GM19238 (cell line): ENCODE data around the gene SMG1.
"Not testable (repeated sequence)": the region's sequence is repeated elsewhere in the genome, so short reads cannot be mapped to it uniquely, and the experiment has no call there.

Source experiments
- DNase-seq: peaks from one replicate; pipeline ENCODE4 v3.0.0; 2011; ENCODE audit warnings: low spot score; ENCODE audit not compliant: insufficient read length

SMG1 gene

GRCh38 chr16:18933501-18933900 lies 7.3 kb upstream of the SMG1 start:
- no peak for DNase-seq

- no peak for DNase-seq
These were observed 6.2 kb upstream of the SMG1 start for GRCh38 chr16:18932243-18932987.

GRCh38 chr16:18931756-18932155 lies 5.5 kb upstream of the SMG1 start:
- no peak for DNase-seq

DNA sequence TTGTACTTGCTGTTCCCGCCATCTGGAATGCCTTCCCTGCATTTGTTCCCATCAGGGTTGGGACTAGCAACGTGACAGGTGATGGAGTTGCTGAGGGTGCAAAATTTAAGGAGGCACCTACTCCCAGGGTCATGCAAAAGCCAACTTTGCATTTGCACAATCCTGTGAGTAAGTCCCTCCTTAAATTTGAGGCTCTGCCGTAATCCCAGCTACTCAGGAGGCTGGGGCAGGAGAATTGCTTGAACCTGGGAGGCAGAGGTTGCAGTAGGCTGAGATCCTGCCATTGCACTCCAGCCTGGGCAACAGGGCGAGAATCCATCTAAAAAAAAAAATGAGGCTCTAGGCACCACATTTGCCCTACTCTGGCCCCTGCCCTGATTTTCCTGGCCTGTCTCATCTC lies 3.9 kb upstream of the SMG1 start:
- DNase-seq = not testable (repeated sequence)

GRCh38 chr16:18928073-18928472 lies 1.9 kb upstream of the SMG1 start:
- not testable (repeated sequence) for DNase-seq

DNA sequence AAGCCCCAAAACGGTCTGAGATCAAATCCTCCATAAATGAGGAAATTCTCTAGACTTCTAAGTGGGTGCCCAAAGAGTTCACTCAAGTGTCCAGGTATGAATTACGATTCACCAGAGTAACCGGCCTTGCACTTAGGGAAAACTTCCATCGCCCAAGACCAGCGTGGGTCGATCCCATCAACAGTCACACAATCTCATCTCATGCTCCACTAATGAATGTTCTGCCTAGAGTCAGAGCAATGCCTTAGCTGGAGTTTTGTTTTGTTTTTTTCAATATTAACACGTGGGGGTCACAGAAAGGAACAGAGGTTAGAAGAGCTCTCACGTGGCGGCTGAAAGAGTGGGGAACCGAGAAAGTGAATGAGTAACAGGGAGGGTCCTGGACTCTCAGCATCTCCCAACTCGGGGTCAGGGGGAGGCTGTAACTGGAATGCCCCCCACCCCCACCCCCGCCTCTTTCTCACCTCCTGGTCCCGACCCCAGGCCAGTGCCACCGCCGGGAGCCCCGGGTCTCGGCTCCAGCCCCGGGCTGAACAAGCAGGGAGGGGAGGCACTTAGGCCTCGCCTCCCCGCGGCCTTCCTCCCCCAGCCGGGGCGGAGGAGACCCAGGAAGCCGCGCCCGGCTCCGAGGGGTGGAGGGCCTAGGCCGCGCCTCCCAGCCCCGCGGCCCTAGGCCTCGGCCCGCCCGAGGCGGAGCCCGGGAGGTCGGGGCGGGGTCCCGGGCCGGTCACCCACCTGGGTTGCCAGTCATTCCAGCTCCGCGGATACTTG lies 808 bp downstream of the SMG1 start:
- DNase-seq = not testable (repeated sequence)

- DNase-seq = not testable (repeated sequence)
These were observed 2.3 kb downstream of the SMG1 start for GRCh38 chr16:18923935-18924334.

GRCh38 chr16:18923124-18923523 lies 3.1 kb downstream of the SMG1 start:
- DNase-seq = not testable (repeated sequence)

GRCh38 chr16:18909585-18909984 lies 16.6 kb downstream of the SMG1 start:
- not testable (repeated sequence) for DNase-seq

DNA sequence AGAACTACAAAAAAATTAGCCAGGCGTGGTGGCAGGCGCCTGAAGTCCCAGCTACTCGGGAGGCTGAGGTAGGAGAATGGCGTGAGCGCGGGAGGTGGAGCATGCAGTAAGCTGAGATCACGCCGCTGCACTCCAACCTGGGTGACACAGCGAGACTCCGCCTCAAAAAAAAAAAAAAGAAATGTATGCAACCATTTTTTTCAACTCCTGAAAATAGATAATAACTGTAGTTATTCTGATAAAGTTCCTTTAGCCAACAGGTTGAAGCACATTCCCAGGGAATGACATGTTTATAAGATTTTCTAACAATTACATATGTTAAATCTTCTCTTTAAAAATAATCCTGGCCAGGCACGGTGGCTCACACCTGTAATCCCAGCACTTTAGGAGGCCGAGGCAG lies 17.5 kb downstream of the SMG1 start:
- DNase-seq = not testable (repeated sequence)

DNA sequence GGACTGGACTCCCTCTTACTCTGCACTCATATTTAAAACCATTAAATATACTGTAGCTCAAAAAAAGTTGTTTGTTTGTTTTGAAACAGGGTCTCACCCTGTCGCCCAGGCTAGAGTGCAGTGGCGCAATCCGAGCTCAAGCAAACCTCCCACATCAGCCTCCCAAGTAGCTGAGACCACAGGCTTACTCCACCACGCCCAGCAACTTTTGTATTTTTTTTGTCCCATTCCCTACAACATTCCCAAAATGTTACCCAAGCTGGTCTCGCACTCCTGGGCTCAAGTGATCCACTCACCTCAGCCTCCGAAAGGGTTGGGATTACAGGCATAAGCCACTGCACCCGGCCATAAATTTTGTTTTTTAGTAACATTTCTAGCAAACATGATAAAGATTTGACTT lies 23.4 kb downstream of the SMG1 start:
- DNase-seq = not testable (repeated sequence)

DNA sequence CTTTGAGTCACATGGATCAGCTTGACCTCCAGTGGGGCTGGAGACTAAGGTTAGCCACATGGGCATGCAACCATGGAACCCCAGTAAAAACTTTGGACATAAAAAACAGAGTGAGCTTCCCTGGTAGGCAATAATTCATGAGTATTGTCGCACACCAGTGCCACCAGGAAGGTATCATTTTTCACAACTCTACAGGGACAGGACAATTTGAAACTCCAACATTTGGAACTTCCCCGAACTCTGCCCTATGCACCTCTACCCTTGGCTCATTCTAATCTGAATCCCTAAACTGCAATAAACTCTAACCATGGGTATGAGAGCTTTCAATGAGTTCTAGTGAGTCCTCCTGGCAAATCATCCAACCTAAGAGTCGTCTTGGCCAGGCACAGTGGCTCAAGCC lies 24.2 kb downstream of the SMG1 start:
- DNase-seq = not testable (repeated sequence)

- not testable (repeated sequence) for DNase-seq
These were observed 25.0 kb downstream of the SMG1 start for GRCh38 chr16:18901194-18901593.

- DNase-seq = not testable (repeated sequence)
These were observed 41.8 kb downstream of the SMG1 start for GRCh38 chr16:18884456-18884855.

GRCh38 chr16:18877734-18878133 lies 48.5 kb downstream of the SMG1 start:
- DNase-seq = not testable (repeated sequence)

DNA sequence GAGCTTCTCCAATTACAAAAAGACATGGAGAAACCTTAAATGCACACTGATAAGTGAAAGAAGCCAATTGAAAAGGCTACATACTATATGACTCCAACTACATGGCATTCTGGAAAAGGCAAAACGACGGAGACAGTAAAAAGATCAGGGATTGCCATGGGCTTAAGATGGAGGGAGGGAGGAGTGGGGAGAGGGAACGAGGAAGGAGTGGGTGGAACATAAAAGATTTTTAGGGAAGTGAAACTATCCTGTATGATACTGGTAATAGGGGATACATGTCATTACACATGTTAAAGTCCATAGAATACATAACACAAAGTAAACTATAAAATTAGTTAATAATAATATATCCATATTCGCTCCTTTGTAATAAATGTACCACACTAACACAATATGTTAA lies 48.9 kb downstream of the SMG1 start:
- DNase-seq = not testable (repeated sequence)

GRCh38 chr16:18876301-18876700 lies 49.9 kb downstream of the SMG1 start:
- DNase-seq = not testable (repeated sequence)

- DNase-seq = not testable (repeated sequence)
These were observed 57.0 kb downstream of the SMG1 start for GRCh38 chr16:18869043-18869771.

GRCh38 chr16:18866277-18866823 lies 59.9 kb downstream of the SMG1 start:
- DNase-seq = not testable (repeated sequence)

DNA sequence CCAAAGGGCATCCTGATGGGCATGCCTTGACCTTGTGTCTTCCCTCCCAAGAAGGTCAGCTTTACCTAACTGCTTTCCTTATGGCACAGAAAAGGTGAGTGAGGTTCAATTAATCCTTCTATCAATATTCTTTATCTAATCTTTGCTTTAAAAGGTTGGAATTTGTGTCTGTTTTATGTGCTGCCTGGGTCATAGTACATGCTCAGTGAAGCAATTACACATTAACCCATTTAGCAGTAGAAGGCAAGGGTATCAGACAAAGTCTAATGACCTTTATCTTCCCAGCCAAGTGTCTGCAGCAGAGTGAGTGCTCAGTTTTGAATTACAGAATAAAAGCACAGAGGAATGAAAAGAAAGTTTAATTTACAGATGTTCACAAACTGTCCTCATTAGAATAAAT lies 63.3 kb downstream of the SMG1 start:
- not testable (repeated sequence) for DNase-seq

DNA sequence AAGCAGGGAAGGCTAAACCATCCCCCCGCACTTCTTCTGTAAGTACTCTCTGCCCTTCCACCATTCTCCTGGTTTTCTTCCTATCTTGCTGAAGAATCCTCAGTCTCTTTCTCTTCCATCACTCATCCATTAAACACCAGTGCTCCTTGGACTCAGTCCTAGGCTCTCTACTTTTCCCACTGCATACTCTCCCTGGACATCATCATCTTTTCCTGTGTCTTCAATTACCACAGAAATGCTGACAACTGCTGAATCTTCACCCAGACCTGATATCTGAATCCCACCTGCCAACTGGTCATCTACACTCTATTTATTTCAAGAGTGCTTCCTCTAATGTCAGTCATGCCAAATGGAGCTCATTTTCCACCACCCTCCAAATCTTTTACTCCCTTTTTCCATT lies 71.0 kb downstream of the SMG1 start:
- no peak for DNase-seq

DNA sequence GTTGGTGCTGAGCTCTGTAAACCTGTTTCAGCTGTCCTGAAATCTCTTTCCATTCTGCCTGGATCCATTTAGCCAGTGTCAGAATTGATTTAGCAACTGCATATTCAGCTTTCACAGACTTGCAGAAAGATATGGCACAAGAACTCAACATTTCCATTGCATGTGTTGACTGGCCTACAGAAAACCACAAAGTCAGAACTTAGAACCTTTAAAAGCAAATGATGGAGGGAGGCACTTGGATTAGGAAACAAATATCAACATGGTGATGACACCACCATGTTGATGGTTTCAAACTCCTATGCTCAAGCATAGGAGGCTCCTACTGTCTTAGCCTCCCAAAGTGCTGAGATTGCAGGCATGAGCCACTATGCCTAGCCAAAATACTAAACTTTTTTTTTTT lies 72.5 kb downstream of the SMG1 start:
- DNase-seq = no peak
